ENCODE results near the gene MRTFA.
A peak's percentile ranks its signal among the peaks of the same experiment; 100 is the strongest.

Gene MRTFA

DNA sequence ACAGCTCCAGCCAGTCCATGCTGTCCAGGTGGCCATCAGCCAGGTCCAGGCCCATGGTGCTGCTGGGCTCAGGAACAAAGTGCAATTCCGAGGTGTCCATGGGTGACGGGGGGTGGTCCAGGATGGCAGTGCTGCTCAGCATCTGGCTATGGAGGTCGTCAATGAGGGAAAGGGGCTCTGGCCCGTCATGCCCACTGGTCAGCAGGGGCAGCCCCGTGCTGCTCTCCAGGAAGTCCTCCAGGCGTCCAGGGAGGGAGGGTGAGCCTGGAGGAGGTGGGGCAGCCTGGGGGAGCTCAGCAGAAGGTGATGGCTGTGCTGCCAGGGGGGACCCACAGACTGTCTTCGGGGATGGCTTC lies 225.0 kb downstream of the MRTFA start:
- no peak for DNase-seq (ENCODE audit: low read depth, low spot score)

DNA sequence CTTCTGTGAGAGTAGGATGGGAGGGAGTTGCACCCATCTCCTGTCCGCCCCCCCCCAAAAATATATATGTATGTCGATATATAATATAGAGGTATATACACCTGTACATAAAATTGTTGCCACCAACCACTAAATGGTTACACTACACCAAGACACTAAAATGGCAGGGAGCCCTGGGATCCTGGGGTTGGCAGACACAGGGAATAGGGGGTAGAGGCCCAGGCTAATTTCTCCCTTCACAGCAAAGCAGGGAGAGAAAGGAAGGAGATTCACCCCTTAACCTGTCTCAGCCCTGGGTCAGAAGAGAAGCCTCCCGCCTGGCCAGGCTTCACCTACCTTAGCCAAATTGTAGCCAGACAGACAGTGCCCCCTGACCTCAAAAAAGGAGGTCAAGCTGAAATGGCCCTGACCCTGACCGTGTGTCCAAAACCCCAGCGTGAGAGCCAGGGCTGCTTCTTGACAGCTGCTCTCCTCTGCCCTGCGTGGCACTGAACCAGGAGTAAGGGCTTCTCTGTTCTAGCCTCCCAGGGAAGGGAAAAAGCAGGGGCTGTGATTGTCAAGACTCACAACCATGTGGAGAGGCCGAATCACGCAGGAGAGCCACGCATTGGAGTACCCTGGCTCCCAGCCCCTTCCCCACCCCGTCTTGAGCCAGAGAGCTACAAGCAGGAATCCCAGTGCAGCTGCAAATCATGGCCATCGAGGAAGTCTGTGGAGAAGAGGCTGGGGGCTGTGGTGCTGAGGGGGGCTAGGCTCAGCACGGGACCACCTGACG lies 225.6 kb downstream of the MRTFA start:
- no peak for DNase-seq (ENCODE audit: low read depth, low spot score)

DNA sequence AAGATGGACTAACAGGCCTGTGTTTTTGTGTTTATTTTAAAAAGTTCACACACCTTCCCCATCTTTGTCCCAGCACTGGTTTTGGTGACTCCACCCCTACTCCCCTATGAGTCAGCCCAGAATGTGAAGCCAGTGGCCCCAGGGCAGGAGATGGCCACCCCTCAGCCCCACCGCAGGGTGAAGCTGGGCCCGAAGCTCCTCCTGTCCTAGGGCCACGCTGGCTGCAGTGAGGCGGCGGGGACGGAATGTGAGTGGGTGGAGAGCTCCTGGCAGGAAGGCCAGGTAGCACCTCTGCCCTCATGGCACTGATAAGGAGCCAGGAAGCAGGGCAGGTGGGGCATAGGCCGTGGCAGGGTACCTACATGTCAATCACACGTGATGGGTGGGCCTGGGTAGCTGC lies 226.2 kb downstream of the MRTFA start:
- DNase-seq (ENCODE audit: low read depth, low spot score), result no peak

DNA sequence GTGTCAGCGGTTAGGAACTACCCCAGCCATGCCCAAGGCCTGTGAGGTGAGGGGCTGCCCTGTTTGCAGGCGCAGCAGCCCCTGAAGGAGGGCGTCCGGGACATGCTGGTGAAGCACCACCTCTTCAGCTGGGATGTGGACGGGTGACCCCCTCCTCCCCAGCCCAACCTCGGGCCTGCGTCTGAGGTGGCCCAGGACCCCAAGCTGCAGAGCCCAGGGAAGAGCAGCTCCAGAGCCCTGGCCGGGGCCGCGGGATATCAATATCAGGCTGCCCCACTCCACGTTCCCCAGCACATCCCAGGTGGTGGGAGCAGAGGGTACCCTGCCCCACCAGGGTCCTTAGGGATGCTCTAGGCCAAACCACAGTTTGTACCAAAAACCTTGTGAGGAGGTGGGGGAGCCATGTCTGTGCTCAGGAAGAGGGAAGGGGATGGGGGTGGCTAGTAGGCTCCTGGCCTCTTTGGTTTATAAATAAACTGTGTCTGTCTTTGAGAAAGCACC lies 226.9 kb downstream of the MRTFA start:
- DNase-seq (ENCODE audit: low read depth, low spot score), result no peak

DNA sequence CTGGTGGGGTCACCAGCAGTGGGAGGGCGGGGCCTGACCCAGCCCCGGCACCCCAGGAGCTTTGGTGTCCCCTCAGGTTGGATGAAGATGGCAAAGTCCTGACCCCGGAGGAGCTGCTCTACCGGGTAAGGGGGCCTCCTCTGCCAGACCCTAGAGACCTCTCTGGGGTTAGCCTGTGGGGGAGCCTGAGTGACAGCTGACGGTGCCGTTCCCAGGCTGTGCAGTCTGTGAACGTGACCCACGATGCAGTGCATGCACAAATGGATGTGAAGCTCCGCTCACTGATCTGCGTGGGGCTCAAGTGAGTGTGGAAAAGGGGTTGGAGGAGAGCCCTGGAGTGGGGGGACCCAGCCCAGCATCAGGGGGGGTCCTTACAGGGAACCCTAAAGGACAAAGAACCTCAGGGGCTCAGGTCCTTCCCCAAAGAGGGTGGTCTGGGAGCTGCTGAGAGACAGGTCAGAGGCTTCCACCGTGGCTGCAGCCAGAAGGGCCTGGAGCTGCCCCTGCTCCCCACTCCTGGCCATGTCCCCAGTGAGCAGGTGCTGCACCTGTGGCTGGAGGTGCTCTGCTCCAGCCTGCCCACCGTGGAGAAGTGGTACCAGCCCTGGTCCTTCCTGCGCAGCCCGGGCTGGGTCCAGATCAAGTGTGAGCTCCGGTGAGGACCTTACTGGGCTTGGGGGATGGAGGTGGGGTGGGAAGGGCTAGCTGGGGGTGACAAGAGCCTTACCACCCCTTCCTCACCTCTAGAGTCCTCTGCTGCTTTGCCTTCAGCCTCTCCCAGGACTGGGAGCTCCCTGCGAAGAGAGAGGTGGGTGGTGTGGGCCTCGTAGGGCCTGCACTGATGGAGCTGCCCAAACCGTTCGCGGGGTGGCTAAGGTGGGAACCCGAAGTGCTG lies 227.6 kb downstream of the MRTFA start:
- DNase-seq (ENCODE audit: low read depth, low spot score), result no peak

DNA sequence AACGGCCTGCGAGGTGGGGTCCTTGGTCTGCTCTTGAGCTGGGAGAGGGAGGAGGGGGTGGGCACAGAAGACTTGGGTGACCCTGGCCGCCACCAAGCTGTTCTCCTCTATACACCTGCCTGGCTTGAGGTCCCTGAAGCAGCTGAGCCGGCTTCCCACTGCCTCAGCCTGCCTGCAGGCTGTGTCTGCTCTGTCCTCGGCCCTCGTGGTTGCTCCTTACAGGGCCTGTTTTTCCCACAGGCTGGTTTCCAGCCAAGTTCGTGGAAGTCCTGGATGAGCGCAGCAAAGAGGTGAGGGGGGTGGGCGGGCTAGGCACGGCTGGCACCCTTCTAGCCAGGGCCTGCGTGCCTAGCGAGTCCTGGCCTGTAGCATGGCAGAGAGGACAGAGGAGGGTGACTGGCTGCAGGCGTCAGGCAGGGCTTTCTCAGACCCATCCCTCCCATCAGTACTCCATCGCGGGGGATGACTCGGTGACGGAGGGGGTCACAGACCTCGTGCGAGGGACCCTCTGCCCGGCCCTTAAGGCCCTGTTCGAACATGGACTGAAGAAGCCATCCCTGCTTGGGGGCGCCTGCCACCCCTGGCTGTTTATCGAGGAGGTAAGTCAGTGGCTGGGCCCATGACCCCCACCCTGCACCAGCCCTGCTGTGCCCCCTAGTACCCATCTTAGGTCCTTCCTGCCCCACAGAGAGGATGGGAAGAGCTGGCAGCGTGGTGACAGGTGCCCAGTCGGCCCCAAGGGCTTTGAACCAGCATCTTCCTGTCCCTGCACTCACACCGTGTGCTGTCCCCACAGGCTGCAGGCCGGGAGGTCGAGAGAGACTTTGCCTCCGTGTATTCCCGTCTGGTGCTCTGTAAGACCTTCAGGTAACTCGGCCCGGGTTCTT lies 228.4 kb downstream of the MRTFA start:
- DNase-seq (ENCODE audit: low read depth, low spot score), result no peak

DNA sequence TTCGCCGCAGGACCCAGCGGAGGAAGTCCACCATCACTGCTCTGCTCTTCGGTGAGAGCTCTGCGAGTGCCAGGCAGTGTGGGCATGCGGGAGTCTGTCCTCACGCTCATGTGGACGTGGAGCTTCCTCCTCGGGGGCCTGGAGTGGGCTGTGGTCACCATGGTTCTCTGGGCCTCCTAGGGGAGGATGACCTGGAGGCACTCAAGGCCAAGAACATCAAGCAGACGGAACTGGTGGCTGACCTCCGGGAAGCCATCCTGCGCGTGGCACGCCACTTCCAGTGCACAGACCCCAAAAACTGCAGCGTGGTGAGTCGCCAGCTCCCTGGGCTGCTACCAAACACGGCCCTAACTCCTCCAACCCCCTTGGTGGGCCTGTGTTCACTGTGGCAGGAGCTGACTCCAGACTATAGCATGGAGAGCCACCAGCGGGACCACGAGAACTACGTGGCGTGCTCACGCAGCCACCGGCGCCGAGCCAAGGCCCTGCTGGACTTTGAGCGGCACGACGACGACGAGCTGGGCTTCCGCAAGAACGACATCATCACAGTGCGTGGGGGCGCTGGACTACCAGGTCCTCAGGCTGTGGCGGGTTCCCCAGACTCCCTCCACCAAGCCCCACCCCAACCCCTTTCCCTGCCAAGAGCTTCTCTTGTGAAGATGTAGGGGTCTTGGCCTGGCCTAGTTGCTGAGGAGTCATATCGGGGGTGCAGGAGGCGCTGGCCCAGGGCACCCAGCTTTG lies 229.3 kb downstream of the MRTFA start:
- DNase-seq (ENCODE audit: low read depth, low spot score), result no peak

DNA sequence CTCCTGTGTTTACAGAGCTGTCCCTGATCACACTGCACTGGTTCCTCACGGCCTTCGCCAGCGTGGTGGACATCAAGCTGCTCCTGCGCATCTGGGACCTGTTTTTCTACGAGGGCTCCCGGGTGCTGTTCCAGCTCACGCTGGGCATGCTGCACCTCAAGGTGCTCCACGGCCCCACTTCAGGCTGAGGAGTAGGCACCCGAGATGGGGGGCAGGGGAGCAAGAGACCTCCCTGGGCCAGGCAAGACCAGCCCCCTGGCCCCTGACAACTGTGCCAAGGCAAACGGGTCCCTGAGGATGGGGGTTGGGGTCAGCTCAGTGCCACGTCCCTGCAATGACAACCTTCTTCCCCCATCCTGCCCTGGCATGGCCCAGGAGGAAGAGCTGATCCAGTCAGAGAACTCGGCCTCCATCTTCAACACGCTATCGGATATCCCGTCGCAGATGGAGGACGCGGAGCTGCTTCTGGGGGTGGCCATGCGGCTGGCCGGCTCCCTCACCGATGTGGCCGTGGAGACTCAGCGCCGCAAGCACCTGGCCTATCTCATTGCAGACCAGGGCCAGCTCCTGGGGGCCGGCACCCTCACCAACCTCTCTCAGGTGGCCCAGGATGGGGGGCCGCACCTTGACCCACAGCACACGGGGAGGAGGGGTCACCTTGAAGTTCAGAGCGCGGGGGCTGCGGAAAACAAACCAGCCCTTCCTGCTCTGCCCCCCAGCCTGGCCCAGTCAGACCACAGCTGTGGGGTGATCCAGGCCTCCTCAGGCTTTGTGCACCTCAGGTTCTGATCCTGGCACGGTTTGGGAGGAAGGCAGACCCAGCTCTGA lies 230.2 kb downstream of the MRTFA start:
- DNase-seq (ENCODE audit: low read depth, low spot score), result no peak

DNA sequence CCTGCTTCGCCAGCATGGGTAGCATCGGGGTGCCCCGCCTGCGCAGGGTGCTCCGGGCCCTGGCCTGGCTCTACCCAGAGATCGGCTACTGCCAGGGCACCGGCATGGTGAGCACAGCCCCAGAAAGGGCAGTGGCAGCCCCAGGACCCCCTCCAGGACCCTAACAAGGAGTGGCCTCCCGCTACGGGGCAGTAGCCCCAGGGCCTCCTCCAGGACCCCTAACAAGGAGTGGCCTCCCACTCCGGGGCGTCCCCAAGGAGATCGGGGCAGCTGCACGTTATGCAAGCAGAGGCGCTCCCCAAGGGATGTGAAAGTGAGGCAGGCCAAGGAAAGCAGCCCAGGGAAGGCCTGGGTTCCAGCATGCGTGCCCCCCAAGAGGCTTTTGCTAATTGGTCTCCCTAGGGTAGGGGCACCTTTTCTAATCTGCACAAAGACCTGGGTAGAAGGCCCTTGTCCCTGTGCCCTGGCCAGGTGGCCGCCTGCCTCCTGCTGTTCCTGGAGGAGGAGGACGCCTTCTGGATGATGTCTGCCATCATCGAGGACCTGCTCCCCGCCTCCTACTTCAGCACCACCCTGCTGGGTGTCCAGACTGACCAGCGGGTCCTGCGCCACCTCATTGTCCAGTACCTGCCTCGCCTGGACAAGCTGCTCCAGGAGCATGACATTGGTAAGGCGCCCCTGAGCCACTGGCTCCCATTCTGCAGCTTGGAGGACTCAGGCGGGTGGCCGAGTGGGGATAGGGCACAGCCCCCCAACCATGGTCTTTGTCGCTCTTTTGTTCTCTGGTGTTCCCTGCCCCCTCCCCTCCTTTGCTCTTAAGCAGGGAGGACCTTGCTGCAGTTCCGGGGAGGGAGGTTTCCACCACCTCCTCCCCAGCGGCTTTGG lies 231.1 kb downstream of the MRTFA start:
- no peak for DNase-seq (ENCODE audit: low read depth, low spot score)

DNA sequence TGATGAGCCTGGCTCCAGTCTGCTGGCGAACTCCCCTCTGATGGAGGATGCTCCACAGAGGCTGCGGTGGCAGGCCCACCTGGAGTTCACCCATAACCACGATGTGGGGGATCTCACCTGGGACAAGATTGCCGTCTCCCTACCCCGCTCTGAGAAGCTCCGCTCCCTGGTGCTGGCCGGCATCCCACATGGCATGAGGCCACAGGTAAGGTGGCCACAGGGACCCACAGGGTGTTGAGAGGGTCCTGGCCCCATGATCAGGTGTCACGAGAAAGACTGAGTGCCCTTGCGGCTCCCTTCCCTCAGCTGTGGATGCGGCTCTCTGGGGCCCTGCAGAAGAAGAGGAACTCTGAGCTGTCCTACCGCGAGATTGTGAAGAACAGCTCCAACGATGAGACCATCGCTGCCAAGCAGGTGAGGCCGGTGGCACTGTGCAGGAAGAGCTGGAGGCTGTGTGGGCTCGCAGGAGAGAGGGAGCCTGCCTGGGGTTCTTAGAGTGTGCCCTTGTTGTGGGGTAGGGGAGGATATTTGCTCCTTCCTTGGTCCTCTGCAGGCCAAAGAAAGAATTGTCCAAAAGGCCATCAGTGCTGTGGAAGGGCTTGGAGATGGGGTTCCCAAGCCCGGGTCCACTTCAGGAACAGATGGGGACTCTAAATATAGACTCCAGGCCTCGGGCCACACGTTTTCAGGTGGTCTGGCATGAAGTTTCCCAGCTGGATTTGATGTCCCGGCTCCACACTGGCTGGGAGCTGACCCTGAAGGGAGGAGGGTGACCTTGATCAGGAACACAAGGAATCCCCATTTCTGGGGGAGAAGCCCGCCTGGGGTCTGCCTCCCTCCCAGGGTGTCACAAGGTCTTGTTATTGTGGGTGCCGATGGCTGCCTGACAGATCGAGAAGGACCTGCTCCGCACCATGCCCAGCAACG lies 232.0 kb downstream of the MRTFA start:
- DNase-seq (ENCODE audit: low read depth, low spot score), result no peak

DNA sequence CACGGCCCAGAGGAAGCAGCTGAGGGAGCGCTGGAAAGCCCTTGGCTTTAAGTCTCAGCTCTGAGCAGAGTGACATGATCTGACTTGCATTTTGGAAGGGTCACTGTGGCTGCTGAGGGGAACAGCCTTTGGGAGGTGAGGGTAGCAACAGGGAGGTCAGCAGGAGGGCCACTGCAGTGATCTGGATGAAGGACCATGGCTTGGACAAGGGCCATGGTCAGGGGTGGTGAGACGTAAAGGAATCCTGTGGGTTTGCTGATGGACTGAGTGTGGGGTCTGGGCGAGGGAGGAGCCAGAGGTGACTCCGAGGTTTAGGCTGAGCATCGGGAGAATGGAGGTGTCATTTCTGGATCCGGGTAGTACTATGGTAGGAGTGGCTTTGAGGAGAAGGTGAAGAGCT lies 232.9 kb downstream of the MRTFA start:
- no peak for DNase-seq (ENCODE audit: low read depth, low spot score)

DNA sequence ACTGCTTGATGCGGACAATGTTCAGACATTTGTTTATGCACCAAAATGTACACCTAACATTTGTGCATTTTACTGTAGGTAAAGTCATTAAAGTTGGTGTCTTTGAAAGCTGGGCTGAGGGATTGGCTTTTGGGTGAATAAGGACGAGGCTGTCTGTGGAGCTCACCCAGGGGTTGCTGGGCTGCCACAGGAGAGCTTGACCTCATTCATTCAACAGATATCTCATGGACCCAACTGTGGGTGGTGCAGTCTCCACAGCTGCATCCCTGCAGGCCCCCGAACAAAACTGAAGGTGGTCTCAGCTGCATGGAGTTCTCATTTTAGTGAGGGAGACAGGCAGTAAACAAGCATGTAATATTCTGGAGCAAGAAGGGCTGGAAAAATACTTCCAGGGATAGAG lies 233.4 kb downstream of the MRTFA start:
- no peak for DNase-seq (ENCODE audit: low read depth, low spot score)

DNA sequence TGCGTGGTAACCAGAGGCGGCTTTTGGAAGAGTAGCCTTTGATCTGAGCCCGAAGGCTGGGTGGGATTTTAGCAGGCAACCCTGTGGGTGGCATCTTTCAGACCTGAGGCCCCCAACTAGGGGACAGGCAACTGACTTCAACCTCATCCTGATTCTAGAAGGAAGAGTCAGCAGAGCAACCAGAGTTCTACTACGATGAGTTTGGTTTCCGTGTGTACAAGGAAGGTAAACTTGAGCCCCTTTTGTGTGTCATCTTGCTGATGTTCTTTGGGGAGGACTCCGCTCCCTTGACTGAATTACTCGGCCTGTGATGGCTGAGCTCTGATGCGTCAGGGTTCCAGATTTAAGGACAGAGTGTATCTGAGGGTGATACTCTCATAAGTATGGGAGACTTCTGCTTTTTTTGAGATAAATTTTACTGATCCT lies 234.5 kb downstream of the MRTFA start:
- no peak for DNase-seq (ENCODE audit: low read depth, low spot score)

DNA sequence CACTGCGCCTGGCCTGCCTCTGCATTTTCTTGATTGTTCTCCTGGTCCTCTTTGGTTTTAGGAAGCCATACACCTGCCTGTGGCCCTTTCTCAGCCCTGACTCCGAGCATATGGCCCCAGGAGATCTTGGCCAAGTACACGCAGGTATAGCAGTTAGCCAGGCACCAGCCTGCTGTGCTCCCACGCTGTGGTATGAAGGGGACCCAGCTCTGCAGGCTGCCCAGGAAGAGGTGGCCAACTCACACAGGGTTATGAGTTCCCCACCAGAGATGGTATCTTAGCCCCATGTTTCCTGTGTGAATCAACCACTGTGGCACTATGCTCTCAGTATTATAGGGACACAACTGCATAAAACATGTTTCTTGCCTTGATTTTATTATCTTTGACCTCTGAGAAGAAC lies 235.0 kb downstream of the MRTFA start:
- no peak for DNase-seq (ENCODE audit: low read depth, low spot score)

DNA sequence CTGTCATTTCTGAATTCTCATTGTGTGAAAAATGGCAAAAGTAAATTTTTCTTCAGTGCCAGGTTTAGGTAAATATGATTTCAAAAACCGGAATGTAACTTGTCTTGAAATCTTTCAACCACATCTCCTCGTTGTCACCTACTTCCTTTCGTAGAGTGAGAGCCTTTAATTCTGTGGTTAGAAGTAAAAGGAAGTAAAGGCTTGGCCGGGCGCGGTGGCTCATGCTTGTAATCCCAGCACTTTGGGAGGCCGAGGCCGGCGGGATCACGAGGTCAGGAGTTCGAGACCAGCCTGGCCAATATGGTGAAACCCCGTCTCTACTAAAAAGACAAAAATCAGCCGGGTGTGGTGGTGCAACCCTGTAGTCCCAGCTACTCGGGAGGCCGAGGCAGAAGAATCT lies 236.4 kb downstream of the MRTFA start:
- no peak for DNase-seq (ENCODE audit: low read depth, low spot score)

DNA sequence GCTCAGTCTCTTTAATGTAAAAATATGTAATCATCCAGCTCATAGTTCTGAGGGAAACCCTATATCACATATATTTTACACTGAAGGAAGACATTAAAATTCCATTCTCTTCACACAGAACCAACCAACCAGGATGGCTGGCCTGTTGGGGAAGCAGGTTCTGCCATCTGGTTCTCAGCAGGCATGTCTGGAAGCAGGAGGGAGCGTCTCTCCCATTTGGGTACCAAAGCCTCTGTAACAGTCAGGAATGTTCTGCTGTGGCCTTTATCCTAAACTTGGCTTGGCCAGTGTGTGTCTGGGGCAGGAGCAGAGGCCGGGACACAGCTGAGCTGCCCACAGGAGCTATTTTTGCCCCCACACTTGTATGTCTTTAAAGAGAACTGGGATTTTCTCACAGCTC lies 236.9 kb downstream of the MRTFA start:
- DNase-seq (ENCODE audit: low read depth, low spot score), result no peak

DNA sequence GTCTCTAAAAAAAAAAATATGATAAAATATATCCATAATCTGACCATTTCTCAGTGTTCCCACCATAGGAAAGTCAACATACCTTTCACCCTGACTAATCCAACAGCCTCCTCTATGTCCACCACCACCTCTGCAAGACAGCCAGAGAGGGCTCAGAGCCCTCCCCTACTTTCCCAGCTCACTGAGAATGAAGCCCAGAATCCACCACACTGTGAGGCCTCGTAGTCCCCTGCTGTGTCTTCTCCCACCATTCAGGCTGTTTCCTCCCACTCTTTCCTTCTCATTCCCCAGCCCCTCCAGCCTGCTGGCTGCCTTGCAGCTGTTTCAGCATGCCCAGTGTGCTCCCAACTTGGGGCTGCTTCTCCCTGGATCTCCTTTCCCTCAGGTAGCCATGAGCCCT lies 239.1 kb downstream of the MRTFA start:
- no peak for DNase-seq (ENCODE audit: low read depth, low spot score)

DNA sequence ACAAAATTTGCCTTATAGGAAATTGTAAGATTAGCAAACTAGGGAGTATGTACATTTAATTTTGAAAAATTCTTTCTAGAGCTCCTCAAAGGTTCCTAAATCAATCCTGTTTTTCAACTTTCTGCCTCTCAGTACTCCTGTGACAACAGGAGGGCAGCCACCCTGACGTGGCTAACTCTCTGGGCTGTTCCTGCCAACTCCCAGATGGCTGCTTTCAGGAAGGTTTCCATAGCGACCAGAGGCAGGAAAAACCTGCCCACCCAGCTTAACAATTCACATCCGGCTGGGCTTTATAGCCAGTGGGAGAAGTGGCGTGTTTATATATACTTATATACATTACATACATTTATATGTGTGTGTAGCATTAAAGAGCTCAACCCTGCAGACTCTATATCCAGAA lies 239.6 kb downstream of the MRTFA start:
- DNase-seq (ENCODE audit: low read depth, low spot score), result peak; percentile 33
